Endothelial cell of umbilical vein (primary cell): ENCODE data around the gene CFAP46. TPM values are rescaled to one million over a fixed set of nuclear protein-coding genes. Genes with fewer than 3 reads are reported as not detected.

Experiments used
- BruUV-seq: library from RNA; stranded (reverse); fragments of 400-500 nt; replicated peaks from 2 replicates; lab custom pipeline; 2021; lab: Mats Ljungman, UMichigan
- CTCF ChIA-PET: fragments of 300-600, 350-600 bp; sonication (Branson Sonifier 250); formaldehyde crosslinking; loops from one replicate; lab custom pipeline; 2021; ENCODE audit warnings: antibody characterized with exemption, inconsistent platforms; lab: Charles Lee
- POLR2A ChIA-PET: fragments of 300-600, 350-600 bp; sonication (Branson Sonifier 250); formaldehyde crosslinking; loops from one replicate; lab custom pipeline; 2021; ENCODE audit warnings: antibody characterized with exemption, inconsistent platforms; lab: Charles Lee
- DNase-seq: peaks from one replicate; pipeline ENCODE4 v3.0.0-alpha.2; 2011; ENCODE audit warnings: low read depth, low spot score
- FAIRE-seq: peaks from 2 replicates; lab custom pipeline; 2011; peaks lifted over from hg19 to GRCh38; lab: Jason Lieb, UNC
- H2AFZ ChIP-seq: 2 replicates; pipeline ENCODE4 v1.6.0; 2012; ENCODE audit warnings: low read depth, low read length, control low read depth, inconsistent platforms
- H3K27ac ChIP-seq: 2 replicates; pipeline ENCODE4 v1.5.1; 2011; ENCODE audit warnings: low read depth, mild to moderate bottlenecking, control low read depth, low read length, moderate library complexity; ENCODE audit not compliant: insufficient read depth
- H3K27me3 ChIP-seq, 2 experiments: 2 replicates each; pipeline versions ENCODE4 v1.6.0 to v1.6.1; 2011; ENCODE audit warnings: low read length in 2 of 2, mixed read lengths in 1 of 2; ENCODE audit not compliant: control insufficient read depth in 2 of 2, insufficient read depth in 2 of 2
- H3K36me3 ChIP-seq, 2 experiments: 2 replicates in 1 of 2; 3 replicates in 1 of 2; pipeline ENCODE4 v1.5.1; 2011; ENCODE audit warnings: low read length in 2 of 2, mild to moderate bottlenecking in 1 of 2, moderate library complexity in 1 of 2; ENCODE audit not compliant: control insufficient read depth in 2 of 2, insufficient read depth in 2 of 2; ENCODE audit errors: extremely low read depth in 1 of 2
- H3K4me1 ChIP-seq: 3 replicates; pipeline ENCODE4 v1.5.1; 2011; ENCODE audit warnings: mild to moderate bottlenecking, low read length; ENCODE audit not compliant: control insufficient read depth, insufficient read depth; ENCODE audit errors: extremely low read depth
- H3K4me2 ChIP-seq: 2 replicates; pipeline ENCODE4 v1.6.1; 2011; ENCODE audit warnings: low read length, control low read depth, mixed read lengths; ENCODE audit not compliant: insufficient read depth
- H3K4me3 ChIP-seq, 3 experiments: fragments of 200-600 bp in 1 of 3; sonication (generic), shearing (Covaris generic) in 1 of 3; replicated peaks in 1 of 3; 2 replicates each; pipeline ENCODE4 v1.5.1; 2011 to 2016; ENCODE audit warnings: control low read depth in 3 of 3, low read length in 3 of 3, mild to moderate bottlenecking in 2 of 3, inconsistent platforms in 1 of 3, low read depth in 1 of 3, moderate library complexity in 1 of 3; ENCODE audit not compliant: insufficient read depth in 1 of 3
- H3K79me2 ChIP-seq: 2 replicates; pipeline ENCODE4 v1.6.0; 2012; ENCODE audit warnings: low read length, inconsistent platforms; ENCODE audit not compliant: control insufficient read depth, insufficient read depth
- H3K9ac ChIP-seq: replicated peaks from 2 replicates; pipeline ENCODE3; 2011; ENCODE audit warnings: low read length, control low read depth; ENCODE audit not compliant: insufficient read depth; ENCODE audit errors: extremely low read depth
- H3K9me1 ChIP-seq: replicated peaks from 3 replicates; pipeline ENCODE4 v1.6.0; 2011; ENCODE audit warnings: mild to moderate bottlenecking, low read length; ENCODE audit not compliant: control insufficient read depth, insufficient read depth; ENCODE audit errors: extremely low read depth
- H3K9me3 ChIP-seq: replicated peaks from 2 replicates; pipeline ENCODE4 v1.5.1; 2012; ENCODE audit warnings: low read length, inconsistent platforms; ENCODE audit not compliant: control insufficient read depth, insufficient read depth
- H4K20me1 ChIP-seq: replicated peaks from 2 replicates; pipeline ENCODE3; 2011; ENCODE audit warnings: mild to moderate bottlenecking, low read length; ENCODE audit not compliant: control insufficient read depth, insufficient read depth; ENCODE audit errors: extremely low read depth
- CTCF ChIP-seq, 2 donors: IDR thresholded peaks; 1 replicate in 1 of 2; 2 replicates in 1 of 2; pipeline ENCODE4 v1.5.1; 2011; ENCODE audit warnings: low read length in 2 of 2, mild to moderate bottlenecking in 2 of 2, moderate library complexity in 2 of 2, control low read depth in 1 of 2, inconsistent platforms in 1 of 2, low read depth in 1 of 2; ENCODE audit not compliant: insufficient read depth in 1 of 2; ENCODE audit errors: extremely low read depth in 1 of 2
- EZH2 ChIP-seq: IDR thresholded peaks from 2 replicates; pipeline ENCODE4 v1.6.1; 2012; ENCODE audit warnings: borderline replicate concordance, low read depth, mild to moderate bottlenecking, moderate library complexity, low read length, inconsistent platforms; ENCODE audit not compliant: severe bottlenecking
- FOS ChIP-seq: IDR thresholded peaks from 2 replicates; pipeline ENCODE4 v1.6.1; 2011; ENCODE audit warnings: mild to moderate bottlenecking, low read length, moderate library complexity, borderline replicate concordance; ENCODE audit not compliant: insufficient read depth
- GATA2 ChIP-seq: IDR thresholded peaks from 2 replicates; pipeline ENCODE4 v1.7.0; 2011; ENCODE audit warnings: low read depth, mild to moderate bottlenecking, moderate library complexity, mixed read lengths, low read length; ENCODE audit not compliant: insufficient read length, insufficient read depth
- JUN ChIP-seq: IDR thresholded peaks from 2 replicates; pipeline ENCODE4 v1.6.1; 2011; ENCODE audit warnings: borderline replicate concordance, low read depth; ENCODE audit not compliant: insufficient read length, insufficient read depth
- MAX ChIP-seq: IDR thresholded peaks from 2 replicates; pipeline ENCODE4 v1.6.1; 2011; ENCODE audit not compliant: insufficient read depth, insufficient read length
- MYC ChIP-seq: IDR thresholded peaks from one replicate; pipeline ENCODE4 v1.6.1; 2011; ENCODE audit warnings: mild to moderate bottlenecking, low read depth, low read length
- POLR2A ChIP-seq: IDR thresholded peaks from 2 replicates; pipeline ENCODE4 v1.6.1; 2012; ENCODE audit warnings: low read depth, mild to moderate bottlenecking, control low read depth, low read length
- POLR2AphosphoS5 ChIP-seq: IDR thresholded peaks from 2 replicates; pipeline ENCODE4 v1.6.1; 2012; ENCODE audit warnings: low read depth, mild to moderate bottlenecking, control low read depth, low read length, moderate library complexity; ENCODE audit not compliant: insufficient read depth
- dilution Hi-C: fragments of 300-500 bp; cut with MboI; formaldehyde crosslinking; loops from one replicate; pipeline ENCODE4 v1.15.0; 2019; ENCODE audit warnings: low sequenced_read_pairs; ENCODE audit not compliant: extremely low pct_ligation_motif_present
- intact Hi-C: fragments of 100-400 bp; cut with micrococcal nuclease; formaldehyde crosslinking; loops from one replicate; pipeline ENCODE4 v1.10.0; 2022
- polyA plus RNA-seq, 4 experiments: library from polyadenylated mRNA; depleted of rRNA in 3 of 4; stranded (reverse) in 3 of 4; unstranded in 1 of 4; fragments of >200 nt; gene quantifications; 2 replicates each; pipeline versions ENCODE4 v1.2.1 to v1.2.3, GENCODE V29; 2011 to 2012; ENCODE audit warnings: missing spikeins in 1 of 4
- total RNA-seq: library from RNA; stranded (reverse); gene quantifications from 2 replicates; pipeline ENCODE4 v1.2.3, GENCODE V29; 2021

The CFAP46 gene
- total and polyA plus RNA-seq, 2 donors (not counting 3 experiments of a cell fraction or from before 2014, with no cell fraction given): 0.75 to 0.98 TPM

- Histone ChIP-seq H3K9me3 (no peaks in the 10 kb centered on the region), H3K36me3 (no peaks in the 10 kb centered on the region), H2AFZ (no peak overlapping the region), H3K4me3 (no peak overlapping the region), H3K4me1 (no peaks in the 10 kb centered on the region), H3K9me1 (no peaks in the 10 kb centered on the region), H3K27ac (no peak overlapping the region), H4K20me1 (no peaks in the 10 kb centered on the region), H3K79me2 (no peaks in the 10 kb centered on the region), H3K9ac (no peak overlapping the region), H3K4me2 (no peak overlapping the region), H3K27me3 (no peaks in the 10 kb centered on the region)
- FAIRE-seq: no peak
- ChIA-PET POLR2A (no interaction called here), CTCF (no interaction called here)
- no TSS peak for BruUV-seq
- TF ChIP-seq MAX (no peak), EZH2 (no peak), MYC (no peak), POLR2A (no peak), CTCF (IDR thresholded peaks at IDR 0.05; ENCODE audit: extremely low read depth in 1 of 2, insufficient read depth in 1 of 2, low read depth in 1 of 2, low read length in 2 of 2) (no peak), JUN (no peak), GATA2 (no peak), POLR2AphosphoS5 (no peak), FOS (no peak)
- dilution Hi-C loops (no loop called here), intact Hi-C loops (no loop called here)
- DNase-seq: no peak
Measured at GRCh38 chr10:132766291-132766690, 176.1 kb downstream of the CFAP46 start.
